K562 (cell line): ENCODE results near the gene WDR70. TPM values are rescaled to one million over a fixed set of nuclear protein-coding genes. Genes with fewer than 3 reads are reported as not detected.

Experiments used
- ATAC-seq: fragments of 200-7000 bp; cut with Tn5 transposase; 3 replicates; pipeline ENCODE4 v1.9.1; 2020; ENCODE audit warnings: moderate library complexity
- BruUV-seq: library from RNA; stranded (reverse); fragments of 400-500 nt; replicated peaks from 2 replicates; lab custom pipeline; 2021; lab: Mats Ljungman, UMichigan
- CTCF ChIA-PET: fragments of 300-600 bp; formaldehyde crosslinking; extraction: SDS; loops from one replicate; lab custom pipeline; 2021; ENCODE audit warnings: low intra/inter-chr PET ratio; lab: Yijun Ruan, JAX
- POLR2A ChIA-PET: fragments of 300-600, 350-650 bp; sonication (Branson Sonifier 250); formaldehyde crosslinking; extraction: SDS; loops from one replicate; lab custom pipeline; 2021; ENCODE audit warnings: antibody characterized with exemption, inconsistent platforms; lab: Yijun Ruan, JAX
- DNase-seq, 4 experiments: peaks; one replicate each; pipeline versions ENCODE4 v3.0.0 to v3.0.0-alpha.2; 2011 to 2018; ENCODE audit warnings: low spot score in 3 of 4, mixed read lengths in 3 of 4; ENCODE audit errors: extremely low read depth in 1 of 4
- FAIRE-seq: peaks from 2 replicates; lab custom pipeline; 2011; peaks lifted over from hg19 to GRCh38; lab: Jason Lieb, UNC
- H2AFZ ChIP-seq: 2 replicates; pipeline ENCODE4 v1.6.0; 2011; ENCODE audit warnings: low read depth, low read length, control low read depth, inconsistent platforms
- H3K27ac ChIP-seq: fragments of 200-600 bp; 3 replicates; pipeline ENCODE4 v1.8.0; 2011; ENCODE audit warnings: low read depth, mild to moderate bottlenecking, control low read depth, inconsistent platforms, low read length, moderate library complexity, mixed read lengths; ENCODE audit errors: extremely low read depth
- H3K27me3 ChIP-seq, 2 experiments: fragments of 300-600 bp in 1 of 2; 2 replicates in 1 of 2; 3 replicates in 1 of 2; pipeline versions ENCODE4 v1.6.0 to v1.8.0; 2011; ENCODE audit warnings: inconsistent platforms in 2 of 2, low read length in 2 of 2, mild to moderate bottlenecking in 1 of 2, mixed read lengths in 1 of 2, moderate library complexity in 1 of 2; ENCODE audit not compliant: control insufficient read depth in 2 of 2, insufficient read depth in 2 of 2
- H3K36me3 ChIP-seq: fragments of 300-600 bp; 3 replicates; pipeline ENCODE4 v1.8.0; 2011; ENCODE audit warnings: mild to moderate bottlenecking, low read length, inconsistent platforms; ENCODE audit not compliant: control insufficient read depth, insufficient read depth
- H3K4me1 ChIP-seq, 2 experiments: fragments of 200-600 bp in 1 of 2; replicated peaks in 1 of 2; 2 replicates in 1 of 2; 3 replicates in 1 of 2; pipeline versions ENCODE4 v1.5.1 to v1.8.0; 2011; ENCODE audit warnings: inconsistent platforms in 2 of 2, low read length in 2 of 2, mild to moderate bottlenecking in 1 of 2, mixed read lengths in 1 of 2, moderate library complexity in 1 of 2; ENCODE audit not compliant: control insufficient read depth in 2 of 2, insufficient read depth in 2 of 2
- H3K4me2 ChIP-seq: 2 replicates; pipeline ENCODE4 v1.6.1; 2011; ENCODE audit warnings: low read length, control low read depth, inconsistent platforms, mixed read lengths; ENCODE audit not compliant: insufficient read depth
- H3K4me3 ChIP-seq: fragments of 200-600 bp; sonication (generic), shearing (Covaris generic); 2 replicates; pipeline ENCODE4 v1.5.1; 2016; ENCODE audit warnings: control low read depth, inconsistent platforms
- H3K79me2 ChIP-seq: fragments of 200-600 bp; 3 replicates; pipeline ENCODE4 v1.8.0; 2011; ENCODE audit warnings: low read length, inconsistent platforms; ENCODE audit not compliant: control insufficient read depth, insufficient read depth
- H3K9ac ChIP-seq, 2 experiments: 2 replicates each; pipeline versions ENCODE4 v1.6.0 to v1.6.1; 2011; ENCODE audit warnings: low read depth in 2 of 2, low read length in 2 of 2, control low read depth in 1 of 2, inconsistent platforms in 1 of 2, mild to moderate bottlenecking in 1 of 2, mixed read lengths in 1 of 2; ENCODE audit not compliant: insufficient read depth in 1 of 2
- H3K9me1 ChIP-seq: one replicate; pipeline ENCODE4 v1.6.0; 2011; ENCODE audit warnings: inconsistent platforms, mild to moderate bottlenecking, low read length, moderate library complexity; ENCODE audit not compliant: control insufficient read depth, insufficient read depth
- H3K9me3 ChIP-seq: replicated peaks from 2 replicates; pipeline ENCODE4 v1.5.1; 2011; ENCODE audit warnings: low read depth, low read length, inconsistent platforms; ENCODE audit not compliant: control insufficient read depth, insufficient read depth
- H4K20me1 ChIP-seq: replicated peaks from 2 replicates; pipeline ENCODE4 v1.6.1; 2011; ENCODE audit warnings: low read length, inconsistent platforms, mixed read lengths; ENCODE audit not compliant: control insufficient read depth, insufficient read depth
- ARID2 ChIP-seq: fragments of 450-650 bp; IDR thresholded peaks from 2 replicates; pipeline ENCODE4 v1.6.1; 2017; ENCODE audit warnings: antibody characterized with exemption, mild to moderate bottlenecking
- CXXC5 ChIP-seq: fragments of 250-450 bp; sonication (Bioruptor Pico); IDR thresholded peaks from 2 replicates; pipeline ENCODE4 v1.8.0; 2022; ENCODE audit warnings: inconsistent platforms, mild to moderate bottlenecking, moderate library complexity
- E4F1 ChIP-seq: fragments of 250-450 bp; sonication (Bioruptor Pico); IDR thresholded peaks from 2 replicates; pipeline ENCODE4 v1.5.0; 2021; ENCODE audit warnings: mild to moderate bottlenecking, borderline replicate concordance
- RFX1 ChIP-seq: fragments of 450-650 bp; IDR thresholded peaks from 2 replicates; pipeline ENCODE4 v1.6.1; 2016; ENCODE audit warnings: mild to moderate bottlenecking, moderate library complexity
- SLC30A9 ChIP-seq: fragments of 250-450 bp; sonication (Bioruptor Pico); IDR thresholded peaks from 2 replicates; pipeline ENCODE4 v1.8.0; 2022; ENCODE audit warnings: mild to moderate bottlenecking, moderate library complexity
- ZBTB1 ChIP-seq: sonication (generic); formaldehyde crosslinking; IDR thresholded peaks from 2 replicates; pipeline ENCODE4 v1.8.1; 2023; ENCODE audit warnings: missing genetic modification reagents, low read depth, mild to moderate bottlenecking, borderline replicate concordance
- ZNF507 ChIP-seq: conservative IDR thresholded peaks from 2 replicates; pipeline ENCODE4 v1.6.1; 2017; ENCODE audit warnings: missing genetic modification characterization, missing compliant biosample characterization
- WGBS: fragments of 100-300 bp; shearing (Covaris generic); methylation state at CpG from one replicate; pipeline ENCODE4 v1.1.6; 2016; ENCODE audit warnings: low coverage, mixed read lengths; ENCODE audit not compliant: insufficient coverage; ENCODE audit errors: missing lambda C conversion rate; 5-methylcytosine and 5-hydroxymethylcytosine counted together
- in situ Hi-C: fragments of 300-500 bp; cut with MboI; formaldehyde crosslinking; loops from 4 replicates; pipeline ENCODE4 v1.15.0; 2018; ENCODE audit warnings: inconsistent platforms, mixed read lengths
- intact Hi-C: fragments of 100-400 bp; cut with micrococcal nuclease; formaldehyde crosslinking; loops from 2 replicates; pipeline ENCODE4 v1.14.2; 2022
- polyA plus RNA-seq, 8 experiments: library from polyadenylated mRNA; depleted of rRNA in 4 of 8; stranded (reverse) in 5 of 8; unstranded in 3 of 8; fragments of >200 nt; fragmentation: Nextera tagmentation in 2 of 8; fragmentation: Illumina TruSeq in 1 of 8; extraction: Ambion mirVana in 2 of 8; extraction: Trizol in 1 of 8; gene quantifications; 2 replicates each; pipeline versions ENCODE4 v1.2.1 to v1.2.3, GENCODE V29; 2011 to 2014; ENCODE audit warnings: inconsistent platforms in 1 of 8, missing spikeins in 1 of 8
- total RNA-seq, 7 experiments: library from RNA; depleted of rRNA in 6 of 7; stranded (reverse); fragments of >200 nt in 6 of 7; fragmentation: Illumina TruSeq in 2 of 7; extraction: Trizol in 2 of 7; gene quantifications; 2 replicates each; pipeline versions ENCODE4 v1.2.1 to v1.2.3, GENCODE V29; 2011 to 2021; ENCODE audit warnings: low replicate concordance in 1 of 7
- TF ChIP-seq, protein P1 (sequence below): fragments of 450-650 bp; IDR thresholded peaks from 2 replicates; pipeline ENCODE4 v1.6.1; 2018; ENCODE audit warnings: mild to moderate bottlenecking, low read depth; ENCODE audit not compliant: partially characterized antibody
- TF ChIP-seq, protein P2 (sequence below): sonication (generic); formaldehyde crosslinking; IDR thresholded peaks from 2 replicates; pipeline ENCODE4 v1.9.0; 2022; ENCODE audit warnings: mild to moderate bottlenecking, missing genetic modification reagents
- TF ChIP-seq, protein P3 (sequence below): fragments of 250-450 bp; sonication (Bioruptor Pico); IDR thresholded peaks from 2 replicates; pipeline ENCODE4 v1.8.0; 2022; ENCODE audit warnings: inconsistent platforms
- TF ChIP-seq, protein P4 (sequence below): IDR thresholded peaks from 2 replicates; pipeline ENCODE4 v1.6.1; 2014; ENCODE audit warnings: antibody characterized with exemption

The WDR70 gene
- total and polyA plus RNA-seq, 9 of the 15 experiments (the other 6 are each of a cell fraction or from before 2014, with no cell fraction given), result 16.8 to 46.6 (median 38.8) TPM

DNA sequence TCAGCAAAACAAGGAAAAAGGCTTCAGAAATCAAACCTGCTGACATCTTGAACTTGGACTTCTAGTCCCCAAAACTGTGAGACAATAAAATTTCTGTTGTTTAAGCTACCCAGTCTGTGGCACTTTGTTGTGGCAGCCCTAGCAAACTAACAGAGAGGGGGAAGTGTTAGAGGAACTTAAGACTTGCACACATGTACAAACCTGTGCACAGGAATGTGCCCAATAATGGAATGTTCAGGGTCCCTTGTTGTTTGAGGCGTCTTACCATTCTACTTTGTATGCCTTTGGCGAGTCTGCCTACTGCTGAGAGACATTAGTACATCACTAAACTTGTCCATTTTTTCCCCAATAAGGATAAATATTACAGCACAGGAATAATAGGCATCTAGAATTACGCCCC is 160.3 kb downstream of the WDR70 start:
- no peaks in the 10 kb centered on the region for H3K9me3 ChIP-seq
- no peak overlapping the region for H3K9ac ChIP-seq
- H3K36me3 ChIP-seq, result no peaks in the 10 kb centered on the region
- no peaks in the 10 kb centered on the region for H3K9me1 ChIP-seq
- no peak overlapping the region for H3K4me2 ChIP-seq
- H3K4me1 ChIP-seq, result no peaks in the 10 kb centered on the region
- ATAC-seq (no peak), FAIRE-seq (no peak), DNase-seq (no peak)
- H3K4me3 ChIP-seq, result no peak overlapping the region
- no peak overlapping the region for H3K27ac ChIP-seq
- ChIA-PET CTCF (no interaction called here), POLR2A (interaction anchor here (0.7 kb wide), 1 partner anchor 29 kb away, joined by 3 read pairs; no protein-coding TSS in a partner anchor)
- H4K20me1 ChIP-seq, result no peaks in the 10 kb centered on the region
- H3K27me3 ChIP-seq, result no peaks in the 10 kb centered on the region
- in situ Hi-C loops, result no loop called here
- WGBS, result 78% methylated on average over 3 of the region's 3 CpGs
- intact Hi-C loops, result no loop called here
- BruUV-seq, result no TSS peak
- no peaks in the 10 kb centered on the region for H3K79me2 ChIP-seq
- no peak overlapping the region for H2AFZ ChIP-seq
- TF ChIP-seq SLC30A9 (no peak), E4F1 (no peak), ZNF507 (tag) (no peak), RFX1 (no peak), CXXC5 (CRISPR knock-in tag) (no peak), ARID2 (no peak), ZBTB1 (CRISPR knock-in tag) (no peak)
- TF ChIP-seq, protein P1, sequence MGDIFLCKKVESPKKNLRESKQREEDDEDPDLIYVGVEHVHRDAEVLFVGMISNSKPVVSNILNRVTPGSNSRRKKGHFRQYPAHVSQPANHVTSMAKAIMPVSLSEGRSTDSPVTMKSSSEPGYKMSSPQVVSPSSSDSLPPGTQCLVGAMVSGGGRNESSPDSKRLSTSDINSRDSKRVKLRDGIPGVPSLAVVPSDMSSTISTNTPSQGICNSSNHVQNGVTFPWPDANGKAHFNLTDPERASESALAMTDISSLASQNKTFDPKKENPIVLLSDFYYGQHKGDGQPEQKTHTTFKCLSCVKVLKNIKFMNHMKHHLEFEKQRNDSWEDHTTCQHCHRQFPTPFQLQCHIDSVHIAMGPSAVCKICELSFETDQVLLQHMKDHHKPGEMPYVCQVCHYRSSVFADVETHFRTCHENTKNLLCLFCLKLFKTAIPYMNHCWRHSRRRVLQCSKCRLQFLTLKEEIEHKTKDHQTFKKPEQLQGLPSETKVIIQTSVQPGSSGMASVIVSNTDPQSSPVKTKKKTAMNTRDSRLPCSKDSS, result no peak
- TF ChIP-seq, protein P2, sequence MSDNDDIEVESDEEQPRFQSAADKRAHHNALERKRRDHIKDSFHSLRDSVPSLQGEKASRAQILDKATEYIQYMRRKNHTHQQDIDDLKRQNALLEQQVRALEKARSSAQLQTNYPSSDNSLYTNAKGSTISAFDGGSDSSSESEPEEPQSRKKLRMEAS (CRISPR knock-in tag), result no peak
- TF ChIP-seq, protein P3, sequence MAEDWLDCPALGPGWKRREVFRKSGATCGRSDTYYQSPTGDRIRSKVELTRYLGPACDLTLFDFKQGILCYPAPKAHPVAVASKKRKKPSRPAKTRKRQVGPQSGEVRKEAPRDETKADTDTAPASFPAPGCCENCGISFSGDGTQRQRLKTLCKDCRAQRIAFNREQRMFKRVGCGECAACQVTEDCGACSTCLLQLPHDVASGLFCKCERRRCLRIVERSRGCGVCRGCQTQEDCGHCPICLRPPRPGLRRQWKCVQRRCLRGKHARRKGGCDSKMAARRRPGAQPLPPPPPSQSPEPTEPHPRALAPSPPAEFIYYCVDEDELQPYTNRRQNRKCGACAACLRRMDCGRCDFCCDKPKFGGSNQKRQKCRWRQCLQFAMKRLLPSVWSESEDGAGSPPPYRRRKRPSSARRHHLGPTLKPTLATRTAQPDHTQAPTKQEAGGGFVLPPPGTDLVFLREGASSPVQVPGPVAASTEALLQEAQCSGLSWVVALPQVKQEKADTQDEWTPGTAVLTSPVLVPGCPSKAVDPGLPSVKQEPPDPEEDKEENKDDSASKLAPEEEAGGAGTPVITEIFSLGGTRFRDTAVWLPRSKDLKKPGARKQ, result no peak
- TF ChIP-seq, protein P4, sequence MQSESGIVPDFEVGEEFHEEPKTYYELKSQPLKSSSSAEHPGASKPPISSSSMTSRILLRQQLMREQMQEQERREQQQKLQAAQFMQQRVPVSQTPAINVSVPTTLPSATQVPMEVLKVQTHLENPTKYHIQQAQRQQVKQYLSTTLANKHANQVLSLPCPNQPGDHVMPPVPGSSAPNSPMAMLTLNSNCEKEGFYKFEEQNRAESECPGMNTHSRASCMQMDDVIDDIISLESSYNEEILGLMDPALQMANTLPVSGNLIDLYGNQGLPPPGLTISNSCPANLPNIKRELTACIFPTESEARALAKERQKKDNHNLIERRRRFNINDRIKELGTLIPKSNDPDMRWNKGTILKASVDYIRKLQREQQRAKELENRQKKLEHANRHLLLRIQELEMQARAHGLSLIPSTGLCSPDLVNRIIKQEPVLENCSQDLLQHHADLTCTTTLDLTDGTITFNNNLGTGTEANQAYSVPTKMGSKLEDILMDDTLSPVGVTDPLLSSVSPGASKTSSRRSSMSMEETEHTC, result no peak
